Skeletal muscle satellite cell (primary cell): Measurements from ENCODE around the gene DOCK9.
A peak's percentile ranks its signal among the peaks of the same experiment; 100 is the strongest.

Experiments used
- H3K27me3 ChIP-seq: 2 replicates; pipeline ENCODE4 v1.7.0; 2013; ENCODE audit warnings: low read length; ENCODE audit not compliant: control insufficient read depth, insufficient read depth
- H3K36me3 ChIP-seq: 2 replicates; pipeline ENCODE4 v1.7.0; 2013; ENCODE audit warnings: mild to moderate bottlenecking, control low read depth, low read length; ENCODE audit not compliant: insufficient read depth
- H3K4me1 ChIP-seq: 2 replicates; pipeline ENCODE4 v1.7.0; 2013; ENCODE audit warnings: low read length; ENCODE audit not compliant: control insufficient read depth, insufficient read depth
- H3K4me2 ChIP-seq: 2 replicates; pipeline ENCODE4 v1.7.0; 2013; ENCODE audit warnings: mild to moderate bottlenecking, low read length
- H3K4me3 ChIP-seq: 2 replicates; pipeline ENCODE4 v1.7.0; 2013; ENCODE audit warnings: low read length
- H3K9ac ChIP-seq: 2 replicates; pipeline ENCODE4 v1.7.0; 2013; ENCODE audit warnings: mild to moderate bottlenecking, low read depth, low read length, moderate library complexity
- H3K9me3 ChIP-seq: replicated peaks from 2 replicates; pipeline ENCODE4 v1.7.0; 2013; ENCODE audit warnings: mild to moderate bottlenecking, control low read depth, low read length

DOCK9 gene

DNA sequence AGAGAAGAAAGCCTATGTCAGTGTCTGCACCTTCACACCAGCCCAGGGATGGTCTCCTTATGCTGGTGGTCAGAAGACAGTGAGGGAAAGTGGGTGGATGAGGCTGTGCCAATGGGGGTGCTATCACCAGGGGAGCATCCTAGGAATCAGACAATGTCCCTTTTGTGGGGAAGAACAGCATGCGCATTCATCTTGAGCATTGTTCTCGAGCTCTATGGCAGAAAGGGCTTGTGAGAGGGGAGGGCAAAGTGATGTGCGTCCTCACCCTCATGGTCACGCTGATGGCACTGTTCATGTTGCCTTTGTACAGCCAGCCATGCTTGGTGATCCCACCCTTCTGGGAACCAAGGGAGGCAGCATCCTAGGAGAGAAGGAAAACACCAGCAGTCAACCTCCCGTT lies 56.1 kb downstream of the DOCK9 start:
- Histone ChIP-seq H3K4me3 (no peak overlapping the region), H3K27me3 (no peaks in the 10 kb centered on the region), H3K4me1 (peaks cover 21% of the 10 kb centered on the region), H3K36me3 (peaks cover 12% of the 10 kb centered on the region), H3K9ac (no peak overlapping the region), H3K4me2 (no peak overlapping the region), H3K9me3 (no peaks in the 10 kb centered on the region)

DNA sequence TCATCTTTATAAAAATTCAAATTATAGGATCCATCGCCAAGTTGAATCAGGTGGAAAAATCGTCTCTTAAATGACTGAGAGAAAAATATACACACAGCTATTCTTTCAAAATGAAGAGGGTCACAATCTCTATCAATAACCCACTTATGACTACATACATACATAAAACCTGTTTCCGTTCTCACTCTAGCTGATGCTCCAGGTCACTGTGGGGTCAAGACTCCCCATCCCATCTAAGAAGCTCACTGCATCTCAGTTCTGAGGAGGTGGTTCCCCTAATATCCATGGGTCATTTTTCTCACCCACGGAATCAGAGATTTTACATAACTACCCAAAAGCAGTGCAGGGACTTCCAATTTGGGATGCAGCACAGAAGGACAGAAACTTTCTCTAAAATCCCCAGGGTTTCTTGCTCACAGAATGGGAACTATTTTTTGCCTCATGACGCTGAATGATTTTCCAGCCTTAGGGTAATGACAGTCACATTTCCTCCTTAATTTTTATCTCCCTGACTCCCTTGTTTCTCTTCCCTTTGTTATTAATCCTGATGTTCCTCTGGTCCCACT lies 56.8 kb downstream of the DOCK9 start:
- no peaks in the 10 kb centered on the region for H3K9me3 ChIP-seq
- no peak overlapping the region for H3K4me2 ChIP-seq
- no peaks in the 10 kb centered on the region for H3K27me3 ChIP-seq

DNA sequence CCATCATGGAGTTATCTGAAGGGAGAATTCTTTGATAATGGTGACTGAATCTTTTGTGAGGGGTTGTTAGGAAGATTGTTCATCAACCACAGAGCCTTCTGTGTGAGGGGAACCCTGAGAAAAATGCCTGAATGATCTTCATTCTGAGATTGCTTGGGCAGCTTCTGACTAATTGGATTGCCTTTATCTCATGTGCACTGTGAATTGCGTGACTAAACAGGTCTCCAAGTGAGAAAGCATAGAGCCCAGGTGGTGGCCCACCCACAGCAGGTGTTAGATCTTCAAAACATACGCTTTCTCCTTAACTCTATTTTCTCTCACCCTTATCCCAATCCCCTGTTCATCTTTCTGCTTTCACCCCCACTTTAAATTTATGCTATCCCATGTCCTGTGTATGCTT lies 58.3 kb downstream of the DOCK9 start:
- no peaks in the 10 kb centered on the region for H3K27me3 ChIP-seq
- H3K9ac ChIP-seq, result no peak overlapping the region
- H3K36me3 ChIP-seq, result peaks cover 12% of the 10 kb centered on the region
- peaks cover 6% of the 10 kb centered on the region for H3K4me1 ChIP-seq
- H3K4me3 ChIP-seq, result no peak overlapping the region
- H3K4me2 ChIP-seq, result no peak overlapping the region
- H3K9me3 ChIP-seq, result no peaks in the 10 kb centered on the region

More for the DNA sequence above, 56.8 kb downstream of the DOCK9 start:
- no peak overlapping the region for H3K9ac ChIP-seq
- H3K4me3 ChIP-seq, result no peak overlapping the region
- peaks cover 14% of the 10 kb centered on the region for H3K4me1 ChIP-seq
- H3K36me3 ChIP-seq, result peaks cover 12% of the 10 kb centered on the region

DNA sequence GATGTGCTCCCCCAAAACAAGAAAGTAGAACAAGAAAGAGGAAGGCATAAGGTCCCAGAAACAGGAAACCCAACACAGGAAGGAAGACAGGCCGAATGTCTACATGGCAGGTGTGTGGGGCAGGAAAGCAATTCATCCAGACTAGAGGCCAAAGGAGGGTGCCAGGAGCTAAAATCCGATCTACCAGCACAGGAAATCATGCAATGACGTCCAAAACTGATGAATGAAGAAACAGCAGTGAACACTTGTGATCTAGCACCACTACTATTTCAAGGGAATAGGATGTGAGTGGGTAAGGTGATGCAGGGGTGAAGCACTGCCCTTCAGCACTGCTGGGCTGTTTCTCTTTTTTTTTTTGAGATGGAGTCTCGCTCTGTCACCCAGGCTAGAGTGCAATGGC lies 59.1 kb downstream of the DOCK9 start:
- H3K4me3 ChIP-seq, result no peak overlapping the region
- H3K27me3 ChIP-seq, result no peaks in the 10 kb centered on the region
- peaks cover 2% of the 10 kb centered on the region for H3K4me1 ChIP-seq
- peaks cover 12% of the 10 kb centered on the region for H3K36me3 ChIP-seq
- H3K4me2 ChIP-seq, result no peak overlapping the region
- H3K9me3 ChIP-seq, result no peaks in the 10 kb centered on the region
- H3K9ac ChIP-seq, result no peak overlapping the region

DNA sequence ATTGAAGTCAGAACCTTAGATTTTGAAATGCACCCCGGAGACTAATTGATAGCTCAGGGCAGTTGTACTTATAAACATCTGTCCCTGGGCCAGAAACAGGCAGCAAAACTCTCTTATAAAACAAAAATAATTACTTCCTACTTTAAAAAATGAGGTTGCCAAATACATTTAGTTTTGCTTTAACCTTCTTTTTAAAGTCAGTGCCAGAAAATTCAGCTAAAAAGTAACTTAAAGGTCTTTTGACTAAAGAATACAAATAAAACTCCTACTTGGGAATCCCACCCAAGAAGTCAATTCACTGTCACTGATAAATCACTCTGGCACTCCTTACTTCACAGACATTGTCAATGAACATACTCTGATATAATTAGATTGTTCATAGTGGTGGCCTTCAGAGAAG lies 60.7 kb downstream of the DOCK9 start:
- no peak overlapping the region for H3K9ac ChIP-seq
- H3K4me2 ChIP-seq, result no peak overlapping the region
- no peaks in the 10 kb centered on the region for H3K9me3 ChIP-seq
- H3K27me3 ChIP-seq, result no peaks in the 10 kb centered on the region
- H3K4me1 ChIP-seq, result no peaks in the 10 kb centered on the region
- H3K4me3 ChIP-seq, result no peak overlapping the region
- peaks cover 7% of the 10 kb centered on the region for H3K36me3 ChIP-seq

DNA sequence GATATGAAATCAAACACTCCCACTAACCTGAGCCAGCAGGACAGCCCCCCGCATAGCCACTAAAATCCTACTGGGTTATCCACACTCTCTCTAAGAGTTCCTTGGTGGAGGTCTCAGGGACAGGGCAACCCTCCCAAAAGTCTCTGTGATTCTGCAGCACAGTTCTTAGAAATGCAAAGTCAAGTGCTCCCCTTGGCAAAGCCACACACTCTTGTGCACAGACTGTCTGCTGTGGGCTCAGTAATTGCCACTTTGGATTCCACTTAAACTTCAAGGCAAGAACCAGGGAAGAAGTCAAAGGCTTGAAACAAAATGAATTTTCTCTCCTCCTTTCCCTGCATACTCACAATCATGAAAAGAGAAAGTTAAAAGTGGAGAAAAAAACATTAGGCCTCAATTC lies 61.5 kb downstream of the DOCK9 start:
- Histone ChIP-seq H3K4me1 (no peaks in the 10 kb centered on the region), H3K36me3 (peaks cover 4% of the 10 kb centered on the region)

DNA sequence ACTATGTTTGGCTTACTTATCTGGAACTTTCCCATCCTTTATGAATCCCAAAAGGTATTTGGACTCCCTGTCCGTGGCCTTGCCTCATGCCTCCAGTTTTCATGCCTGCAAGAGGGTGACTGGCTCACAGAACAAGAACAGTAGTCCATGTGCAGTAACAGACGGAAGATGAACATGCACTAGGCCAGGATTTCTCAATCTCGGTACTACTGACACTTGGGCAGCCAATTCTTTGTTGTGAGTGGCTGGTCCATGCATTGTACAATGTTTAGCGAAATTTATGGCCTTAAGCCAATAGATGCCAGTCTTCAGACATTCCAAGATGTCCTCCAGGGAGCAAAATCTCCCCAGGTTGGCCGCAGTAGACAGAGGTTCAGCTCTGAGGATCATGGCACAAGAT lies 61.9 kb downstream of the DOCK9 start:
- no peak overlapping the region for H3K4me3 ChIP-seq
- H3K9ac ChIP-seq, result no peak overlapping the region
- H3K4me2 ChIP-seq, result no peak overlapping the region
- peaks cover 4% of the 10 kb centered on the region for H3K36me3 ChIP-seq
- H3K27me3 ChIP-seq, result no peaks in the 10 kb centered on the region
- H3K9me3 ChIP-seq, result no peaks in the 10 kb centered on the region
- peaks cover under 1% of the 10 kb centered on the region for H3K4me1 ChIP-seq

More for the DNA sequence above, 61.5 kb downstream of the DOCK9 start:
- Histone ChIP-seq H3K9ac (no peak overlapping the region), H3K4me2 (no peak overlapping the region), H3K9me3 (no peaks in the 10 kb centered on the region), H3K27me3 (no peaks in the 10 kb centered on the region), H3K4me3 (no peak overlapping the region)

GRCh38 chr13:98915563-98915962 lies 62.3 kb downstream of the DOCK9 start:
- no peak overlapping the region for H3K9ac ChIP-seq
- H3K36me3 ChIP-seq, result peaks cover 2% of the 10 kb centered on the region
- peaks cover 4% of the 10 kb centered on the region for H3K4me1 ChIP-seq

DNA sequence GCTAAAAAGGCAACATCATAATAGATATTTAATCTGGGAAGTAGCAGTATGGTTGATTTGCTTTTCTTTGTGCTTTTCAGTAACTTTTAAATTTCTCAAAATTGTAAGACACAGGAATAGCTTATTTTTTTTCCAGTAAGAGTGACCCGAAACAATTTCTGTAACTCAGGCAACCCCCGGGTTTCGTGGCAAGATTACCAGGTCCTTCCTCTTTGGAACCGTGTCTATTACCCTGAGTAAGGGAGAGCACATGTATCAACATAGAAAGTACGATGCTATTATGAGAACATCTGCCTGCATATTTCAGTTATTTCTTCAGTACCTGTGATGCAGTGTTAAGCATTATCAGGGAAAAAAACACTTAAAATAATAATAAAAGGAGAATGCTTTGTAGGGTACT lies 64.1 kb downstream of the DOCK9 start:
- peaks cover 23% of the 10 kb centered on the region for H3K4me1 ChIP-seq

More at GRCh38 chr13:98915563-98915962, 62.3 kb downstream of the DOCK9 start:
- no peaks in the 10 kb centered on the region for H3K9me3 ChIP-seq
- no peaks in the 10 kb centered on the region for H3K27me3 ChIP-seq
- H3K4me2 ChIP-seq, result no peak overlapping the region
- H3K4me3 ChIP-seq, result no peak overlapping the region

DNA sequence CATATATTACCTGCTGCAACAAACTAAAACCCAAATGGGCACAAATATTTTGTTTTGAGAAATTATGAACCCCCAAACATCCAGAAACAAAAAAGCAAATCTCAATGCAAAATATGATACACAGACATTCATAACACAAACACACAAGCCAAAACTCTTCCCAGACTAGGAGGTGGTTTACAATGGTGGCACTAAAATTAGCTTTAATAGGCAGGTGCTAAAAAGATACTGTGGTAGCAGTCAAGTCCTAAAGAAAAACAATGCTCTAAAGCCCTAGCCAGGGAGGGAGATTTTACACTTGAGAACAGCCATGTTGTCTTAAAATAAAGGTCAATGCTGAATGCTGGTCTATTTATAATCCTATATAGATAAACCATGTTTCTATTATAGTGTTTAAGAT lies 65.0 kb downstream of the DOCK9 start:
- Histone ChIP-seq H3K4me2 (no peak overlapping the region), H3K9me3 (no peaks in the 10 kb centered on the region), H3K27me3 (no peaks in the 10 kb centered on the region), H3K4me1 (peaks cover 24% of the 10 kb centered on the region), H3K4me3 (no peak overlapping the region), H3K36me3 (peaks cover 3% of the 10 kb centered on the region), H3K9ac (no peak overlapping the region)

More for the DNA sequence above, 64.1 kb downstream of the DOCK9 start:
- Histone ChIP-seq H3K9ac (no peak overlapping the region), H3K36me3 (no peaks in the 10 kb centered on the region), H3K4me2 (peak overlapping the region; percentile 9), H3K4me3 (no peak overlapping the region), H3K9me3 (no peaks in the 10 kb centered on the region), H3K27me3 (no peaks in the 10 kb centered on the region)

GRCh38 chr13:98910501-98910951 lies 67.3 kb downstream of the DOCK9 start:
- Histone ChIP-seq H3K4me3 (no peak overlapping the region), H3K36me3 (peaks cover 7% of the 10 kb centered on the region), H3K9me3 (no peaks in the 10 kb centered on the region), H3K27me3 (no peaks in the 10 kb centered on the region), H3K4me1 (peaks cover 24% of the 10 kb centered on the region), H3K9ac (peak overlapping the region; percentile 23), H3K4me2 (peak overlapping the region; percentile 23)

GRCh38 chr13:98909016-98909415 lies 68.8 kb downstream of the DOCK9 start:
- Histone ChIP-seq H3K9ac (no peak overlapping the region), H3K36me3 (peaks cover 7% of the 10 kb centered on the region), H3K27me3 (no peaks in the 10 kb centered on the region), H3K4me1 (peaks cover 24% of the 10 kb centered on the region), H3K4me2 (no peak overlapping the region), H3K4me3 (no peak overlapping the region), H3K9me3 (no peaks in the 10 kb centered on the region)
